GM21723 (cell line): Measurements from ENCODE around the gene IRX6.

ENCODE experiments used
- ATAC-seq: cut with Tn5 transposase; IDR thresholded peaks from one replicate; pipeline ENCODE4 v1.9.1; 2021; ENCODE audit warnings: mild to moderate bottlenecking, moderate library complexity; ENCODE audit not compliant: unreplicated experiment

IRX6 gene

DNA sequence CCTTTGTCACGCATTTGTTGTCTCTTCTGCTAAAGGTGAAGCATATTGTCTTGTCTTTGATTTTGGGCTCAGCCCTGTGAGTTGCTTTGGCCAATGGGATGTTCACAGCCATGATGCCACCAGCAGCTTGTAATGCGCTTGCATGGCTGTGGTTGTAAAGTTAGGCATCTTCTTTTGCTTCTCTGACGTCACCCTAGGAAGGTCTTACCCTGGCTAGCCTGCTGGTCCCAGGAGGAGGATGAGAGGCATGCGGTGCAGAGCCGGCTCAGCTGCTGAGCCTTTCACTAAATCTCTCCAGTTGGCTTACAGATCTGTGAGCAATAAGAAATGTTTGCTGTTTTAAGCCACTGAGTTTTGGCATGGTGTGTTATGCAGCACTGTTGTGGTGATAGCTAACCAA is 40.8 kb downstream of the IRX6 start:
- ATAC-seq, result no peak

DNA sequence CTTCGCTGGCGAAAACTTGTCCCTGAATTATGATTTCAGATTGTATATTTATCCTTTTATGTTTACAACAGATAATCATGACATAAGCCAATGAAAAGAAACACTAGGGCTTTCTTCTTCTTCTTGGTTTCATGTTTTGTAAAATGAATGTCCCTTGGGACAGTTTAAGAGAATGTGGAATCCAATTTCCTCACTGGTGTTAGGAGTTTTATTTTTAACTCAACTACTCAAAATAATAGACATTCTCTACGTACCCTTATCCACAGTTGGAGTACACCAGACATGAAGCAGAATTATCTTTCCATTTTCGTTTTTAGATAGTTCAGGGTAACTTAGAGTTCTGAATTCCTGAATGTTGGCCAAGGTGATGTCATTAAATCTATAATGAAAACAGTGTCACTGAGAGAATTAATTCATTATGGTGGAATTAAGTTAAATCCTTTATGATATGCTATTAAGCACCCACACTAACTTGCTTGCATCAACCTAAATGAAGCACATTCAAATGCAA is 43.4 kb downstream of the IRX6 start:
- ATAC-seq, result no peak

DNA sequence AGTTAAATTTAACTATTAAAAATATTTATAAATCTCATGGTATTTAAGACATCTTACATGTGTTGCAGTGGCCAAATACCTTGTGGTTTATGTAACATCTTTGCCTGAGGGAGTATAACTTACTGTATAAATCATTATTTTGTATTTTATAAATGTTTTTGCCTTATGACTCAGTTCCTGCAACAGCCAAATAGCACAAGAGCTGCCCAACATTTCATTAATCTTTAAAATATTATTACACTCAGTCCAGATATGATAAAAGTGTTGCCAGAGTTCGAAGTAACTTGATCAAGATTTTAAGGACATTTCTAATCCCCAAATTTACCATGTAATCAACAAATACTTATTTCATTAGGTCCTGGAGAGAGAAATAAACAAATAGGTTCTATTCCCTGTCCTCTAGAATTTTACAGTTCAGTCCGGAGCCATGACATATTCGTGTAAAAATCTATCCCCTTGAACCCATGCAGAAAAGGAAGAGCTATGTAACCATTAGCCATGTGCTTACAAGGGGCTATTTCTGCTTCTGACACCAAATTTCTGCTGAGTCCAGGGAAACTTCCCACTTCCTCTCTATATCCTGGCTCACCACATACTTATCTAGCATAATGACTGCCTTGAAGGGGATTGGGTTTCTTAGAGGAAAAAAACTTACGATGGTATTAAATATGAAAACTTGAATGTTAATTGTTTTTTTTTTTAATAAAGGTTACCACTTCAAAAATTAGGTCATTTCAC is 44.0 kb downstream of the IRX6 start:
- no peak for ATAC-seq

DNA sequence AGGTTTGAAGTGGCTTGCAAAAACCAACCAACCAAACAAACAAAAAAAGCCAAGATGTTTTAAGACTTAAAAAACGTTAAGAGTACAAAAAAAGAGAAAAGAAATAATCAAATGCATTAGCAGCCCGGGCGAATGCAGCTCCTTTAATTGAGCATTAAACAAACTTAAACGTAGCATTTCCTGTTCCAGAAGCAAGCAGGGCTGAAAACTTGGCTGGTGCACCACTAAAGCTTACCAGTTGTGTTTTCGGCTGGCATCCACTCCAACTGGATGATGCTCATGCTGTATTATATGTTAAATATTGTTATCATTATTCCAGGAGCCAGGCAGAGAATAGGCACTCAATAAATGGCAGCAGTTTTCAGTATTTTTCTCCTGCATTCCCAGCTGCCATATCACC is 45.1 kb downstream of the IRX6 start:
- no peak for ATAC-seq

DNA sequence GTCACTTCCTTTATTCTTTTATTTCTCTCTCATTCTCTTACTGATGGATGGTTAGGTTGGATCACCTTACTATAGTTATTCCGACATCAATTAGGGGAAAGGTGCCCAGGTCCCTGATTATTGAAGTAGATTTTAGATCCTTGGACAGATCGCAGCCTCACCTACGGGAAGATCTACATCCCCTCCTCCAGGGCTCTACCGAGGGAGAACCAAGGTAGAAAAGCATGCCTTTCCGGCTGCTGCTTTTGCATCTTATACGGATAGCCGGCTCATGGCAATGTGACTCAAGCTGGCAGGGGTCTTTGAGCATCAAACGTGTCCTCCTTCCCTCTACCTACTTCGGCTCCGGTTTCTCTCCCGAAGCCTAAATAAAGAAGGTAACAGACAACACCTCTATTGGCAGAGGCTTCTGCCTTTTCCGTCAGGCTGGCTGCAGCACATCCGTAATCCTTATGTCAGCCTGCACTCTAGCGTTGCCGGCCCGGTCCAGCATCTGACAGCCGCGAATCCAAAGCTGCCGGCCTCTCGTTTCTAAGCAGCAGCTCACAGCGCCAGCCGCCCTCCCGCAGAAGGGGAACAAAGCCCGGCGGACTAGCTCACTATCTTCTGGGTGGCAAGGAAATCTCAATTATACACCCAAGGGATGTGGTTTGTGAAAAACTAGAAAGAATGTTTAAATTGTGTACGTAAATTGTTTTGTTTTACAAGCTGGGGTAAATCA is 46.9 kb downstream of the IRX6 start:
- no peak for ATAC-seq

DNA sequence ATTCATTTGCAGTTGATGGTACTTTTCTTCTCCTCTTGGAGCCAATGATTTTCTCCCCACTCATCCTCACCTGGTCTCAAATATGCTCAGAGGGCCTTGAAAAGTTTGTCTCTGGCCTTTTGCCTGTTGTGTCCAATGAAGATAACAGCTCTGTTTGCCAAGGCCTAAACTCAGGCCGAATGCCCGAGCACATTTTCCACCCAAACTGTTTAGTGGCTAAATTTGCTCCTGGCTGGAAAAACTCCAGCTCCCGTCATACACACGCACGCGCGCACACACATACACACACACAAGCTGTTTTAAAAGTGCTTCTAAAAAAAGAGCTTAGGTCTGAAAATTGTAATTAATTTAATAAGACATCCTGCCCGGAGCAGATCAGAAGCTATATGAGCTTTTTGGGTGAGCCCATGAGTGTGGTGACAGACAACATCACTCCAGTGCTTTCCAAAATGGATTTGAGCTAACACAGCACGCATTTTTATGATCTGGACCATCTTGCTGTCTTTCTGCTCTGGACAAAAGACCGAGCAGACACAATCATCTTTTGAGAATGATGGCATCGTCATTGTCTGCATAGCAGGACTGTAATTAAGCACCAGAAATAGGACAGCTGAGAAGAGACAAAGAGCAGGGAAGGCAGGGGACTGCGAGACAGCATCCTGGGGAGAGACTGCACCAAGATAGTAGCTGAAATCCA is 48.9 kb downstream of the IRX6 start:
- no peak for ATAC-seq

DNA sequence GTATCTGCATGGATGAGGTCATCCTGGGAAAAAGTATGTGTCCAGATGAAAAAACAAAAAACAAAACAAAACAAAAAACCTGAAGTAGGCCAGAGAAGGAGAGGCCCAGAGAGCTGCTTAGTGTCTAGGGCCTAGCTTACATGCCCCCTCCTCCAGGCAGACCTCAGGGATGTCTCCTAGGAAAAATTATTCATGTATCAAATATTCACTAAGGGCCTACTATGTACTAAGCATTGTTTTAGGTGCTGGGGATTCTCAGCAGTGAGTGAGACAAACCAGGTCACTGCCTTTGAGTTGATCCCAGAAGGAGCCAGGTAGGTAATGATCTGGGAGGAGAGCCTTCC is 49.5 kb downstream of the IRX6 start:
- ATAC-seq, result no peak

DNA sequence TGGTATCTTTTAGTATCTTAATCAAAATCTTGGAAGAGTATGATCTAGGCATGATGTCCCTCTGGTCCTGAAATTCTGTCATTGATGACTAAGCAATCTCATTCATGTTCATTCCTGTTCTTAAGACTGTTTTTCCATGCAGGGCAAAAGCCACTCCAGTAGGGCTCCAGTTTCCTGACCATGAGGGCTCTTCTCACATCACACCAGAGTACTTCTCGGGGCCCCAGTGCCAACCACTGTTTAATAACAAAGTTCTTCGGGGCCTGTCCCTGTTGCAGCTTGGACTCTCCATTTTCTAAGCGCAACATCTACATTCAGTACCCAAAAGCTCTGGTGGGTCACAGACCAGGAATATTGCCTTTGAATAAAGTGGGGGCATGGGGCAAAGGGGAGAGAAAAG is 52.0 kb downstream of the IRX6 start:
- no peak for ATAC-seq

DNA sequence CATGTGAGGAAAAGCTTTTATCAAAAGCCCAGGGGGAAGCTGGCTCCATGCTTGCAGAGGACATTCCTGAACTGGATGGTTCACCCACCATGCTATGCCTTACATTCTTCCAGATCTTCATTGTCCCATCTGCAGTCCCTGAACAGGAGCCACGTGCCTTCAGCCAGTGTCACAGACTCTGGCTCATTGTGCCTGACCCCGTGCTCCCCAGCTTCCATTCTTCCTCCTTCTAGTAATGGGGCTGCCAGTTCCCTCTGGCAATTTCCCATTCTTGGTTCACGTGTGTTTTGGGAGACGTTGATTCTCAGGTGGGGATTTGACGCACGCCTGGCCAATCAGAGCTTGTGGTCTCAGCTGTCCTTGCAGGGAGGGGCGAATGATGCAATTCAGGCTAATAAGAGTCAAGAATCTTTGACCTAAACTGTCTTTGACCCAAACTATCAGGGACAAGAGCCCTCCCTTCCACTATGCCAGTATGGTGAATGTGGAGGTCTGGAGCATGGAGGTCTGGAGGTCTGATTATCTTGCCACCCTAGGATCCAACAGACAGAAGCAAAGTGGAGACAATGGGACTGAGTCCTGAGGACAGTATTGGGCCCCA is 52.7 kb downstream of the IRX6 start:
- no peak for ATAC-seq

DNA sequence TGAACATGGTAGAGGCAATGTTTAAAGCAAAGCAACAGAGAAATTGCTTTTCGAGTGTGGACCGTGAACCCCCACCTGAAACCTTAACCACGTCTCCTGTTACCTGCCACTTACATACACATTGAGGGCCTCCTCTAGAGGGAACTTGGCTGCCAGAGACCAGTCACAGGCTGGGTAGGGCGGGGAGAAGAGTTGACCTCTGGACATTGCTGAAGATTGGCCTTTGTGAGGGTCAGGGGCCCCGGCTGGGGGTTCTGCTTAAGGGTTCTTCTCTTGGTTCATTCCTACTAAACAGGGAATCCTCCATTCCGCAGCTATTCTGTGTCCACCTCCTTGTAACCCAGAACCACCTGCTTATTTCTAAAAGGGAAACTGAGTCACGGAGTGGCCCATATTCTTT is 53.8 kb downstream of the IRX6 start:
- no peak for ATAC-seq

DNA sequence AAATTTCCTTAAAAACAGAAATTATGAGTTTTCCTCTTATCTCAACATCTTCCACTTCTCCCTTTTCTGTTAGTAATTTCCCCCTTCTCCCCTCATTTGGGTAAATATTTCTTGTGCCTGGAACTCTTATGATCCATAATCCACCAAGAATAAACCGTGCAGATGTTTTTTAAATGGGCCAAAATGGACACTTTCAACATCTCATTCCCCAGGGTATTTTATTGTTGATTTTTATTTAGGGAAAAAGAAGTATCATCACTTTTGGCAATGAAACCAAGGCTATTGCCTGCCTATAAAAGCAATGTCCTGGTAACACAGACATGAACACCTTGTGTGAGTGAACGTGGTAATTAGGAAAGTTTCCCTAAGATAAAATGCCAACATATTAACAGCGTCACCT is 54.6 kb downstream of the IRX6 start:
- no peak for ATAC-seq

DNA sequence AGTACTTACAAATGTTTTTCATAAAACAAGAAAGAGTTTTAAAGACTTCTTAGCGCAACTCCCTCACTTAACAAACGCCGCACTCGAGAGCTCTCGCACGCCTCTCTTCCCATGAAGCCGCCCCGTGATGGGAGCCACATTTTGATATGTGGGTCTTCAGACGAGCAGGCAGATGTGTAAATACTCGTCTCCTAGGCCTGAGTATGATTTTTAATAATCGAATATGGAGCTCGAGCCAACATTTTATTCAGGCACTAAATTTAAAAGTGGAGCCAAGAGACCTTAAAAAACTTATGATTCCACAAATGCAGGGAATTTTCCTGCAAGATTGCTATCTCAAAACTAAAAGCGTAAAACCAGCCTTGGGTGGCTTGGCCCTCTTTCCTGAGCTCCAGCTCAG is 55.4 kb downstream of the IRX6 start:
- ATAC-seq, result no peak

DNA sequence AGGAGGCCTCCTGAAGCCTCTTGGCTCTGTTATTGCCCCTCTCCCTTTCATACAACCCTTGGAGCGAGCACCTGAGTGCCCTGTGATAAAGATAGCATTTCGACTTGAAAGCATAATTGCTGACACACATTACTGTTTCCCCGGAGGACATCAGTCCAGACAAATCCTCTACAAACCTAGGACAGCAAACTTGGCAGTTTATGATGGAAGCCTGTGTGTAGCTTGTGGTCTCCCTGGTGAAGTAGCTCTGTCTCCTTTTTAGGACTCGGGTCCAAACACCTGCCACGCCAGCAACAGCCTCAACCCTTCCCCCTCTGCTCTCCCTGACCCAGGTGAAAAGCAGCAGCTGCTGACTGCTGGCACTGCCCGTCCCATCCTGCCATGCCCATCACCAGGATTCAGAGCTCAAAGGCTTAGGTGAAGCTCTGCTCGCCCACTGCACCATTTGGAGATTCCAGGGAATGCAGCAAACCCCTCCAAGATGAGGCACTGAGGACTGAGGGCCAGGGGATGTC is 55.9 kb downstream of the IRX6 start:
- ATAC-seq, result no peak
